GM12873 (cell line): Measurements from ENCODE around the gene LDAF1.

ENCODE experiments used
- TF ChIP-seq, protein P1 (sequence below): IDR thresholded peaks from 2 replicates; pipeline ENCODE4 v1.5.1; 2012; ENCODE audit warnings: low read depth, mild to moderate bottlenecking, moderate library complexity, low read length, control low read depth; ENCODE audit not compliant: insufficient read depth; ENCODE audit errors: missing control alignments

The LDAF1 gene

DNA sequence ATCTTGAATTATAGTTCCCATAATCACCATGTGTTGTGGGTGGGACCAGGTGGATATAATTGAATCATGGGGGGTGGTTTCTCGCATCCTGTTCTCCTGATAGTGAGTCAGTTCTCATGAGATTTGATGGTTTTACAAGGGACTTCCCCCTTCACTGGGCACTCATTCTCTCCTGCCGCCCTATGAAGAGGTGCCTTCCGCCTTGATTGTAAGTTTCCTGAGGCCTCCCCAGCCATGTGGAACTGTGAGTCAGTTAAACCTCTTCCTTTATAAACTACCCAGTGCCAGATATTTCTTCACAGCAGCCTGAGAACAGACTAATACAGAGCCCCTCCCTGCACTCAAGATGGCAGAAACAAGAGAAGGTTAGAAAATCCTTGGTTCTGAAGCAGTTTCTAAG is 26.4 kb downstream of the LDAF1 start:
- TF ChIP-seq, protein P1, sequence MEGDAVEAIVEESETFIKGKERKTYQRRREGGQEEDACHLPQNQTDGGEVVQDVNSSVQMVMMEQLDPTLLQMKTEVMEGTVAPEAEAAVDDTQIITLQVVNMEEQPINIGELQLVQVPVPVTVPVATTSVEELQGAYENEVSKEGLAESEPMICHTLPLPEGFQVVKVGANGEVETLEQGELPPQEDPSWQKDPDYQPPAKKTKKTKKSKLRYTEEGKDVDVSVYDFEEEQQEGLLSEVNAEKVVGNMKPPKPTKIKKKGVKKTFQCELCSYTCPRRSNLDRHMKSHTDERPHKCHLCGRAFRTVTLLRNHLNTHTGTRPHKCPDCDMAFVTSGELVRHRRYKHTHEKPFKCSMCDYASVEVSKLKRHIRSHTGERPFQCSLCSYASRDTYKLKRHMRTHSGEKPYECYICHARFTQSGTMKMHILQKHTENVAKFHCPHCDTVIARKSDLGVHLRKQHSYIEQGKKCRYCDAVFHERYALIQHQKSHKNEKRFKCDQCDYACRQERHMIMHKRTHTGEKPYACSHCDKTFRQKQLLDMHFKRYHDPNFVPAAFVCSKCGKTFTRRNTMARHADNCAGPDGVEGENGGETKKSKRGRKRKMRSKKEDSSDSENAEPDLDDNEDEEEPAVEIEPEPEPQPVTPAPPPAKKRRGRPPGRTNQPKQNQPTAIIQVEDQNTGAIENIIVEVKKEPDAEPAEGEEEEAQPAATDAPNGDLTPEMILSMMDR, result no peak

DNA sequence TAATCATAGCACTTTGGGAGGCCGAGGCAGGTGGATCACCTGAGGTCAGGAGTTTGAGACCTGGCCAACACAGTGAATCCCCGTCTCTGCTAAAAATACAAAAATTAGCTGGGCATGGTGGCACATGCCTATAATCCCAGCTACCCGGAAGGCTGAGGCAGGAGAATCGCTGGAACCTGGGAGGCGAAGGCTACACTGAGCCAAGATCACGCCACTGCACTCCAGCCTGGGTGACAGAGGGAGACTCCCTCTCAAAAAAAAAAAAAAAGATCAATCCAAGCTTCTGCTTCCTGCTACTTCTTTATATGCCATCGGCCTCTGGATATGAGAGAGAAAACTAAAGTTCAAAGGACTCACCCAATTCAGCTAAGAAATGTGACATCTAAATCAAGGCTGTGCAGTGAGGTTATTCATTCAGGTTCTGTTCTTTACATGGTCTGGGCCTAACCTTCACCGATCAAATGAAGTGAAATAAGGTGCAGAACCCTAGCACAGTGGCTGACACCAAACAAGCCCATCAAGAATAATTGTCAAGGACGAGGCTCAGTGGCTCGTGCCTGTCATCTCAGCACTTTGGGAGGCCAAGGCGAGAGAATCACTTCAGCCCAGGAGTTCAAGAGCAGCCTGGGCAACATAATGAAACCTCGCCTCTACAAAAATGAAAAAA is 27.3 kb downstream of the LDAF1 start:
- TF ChIP-seq, protein P1, result no peak

DNA sequence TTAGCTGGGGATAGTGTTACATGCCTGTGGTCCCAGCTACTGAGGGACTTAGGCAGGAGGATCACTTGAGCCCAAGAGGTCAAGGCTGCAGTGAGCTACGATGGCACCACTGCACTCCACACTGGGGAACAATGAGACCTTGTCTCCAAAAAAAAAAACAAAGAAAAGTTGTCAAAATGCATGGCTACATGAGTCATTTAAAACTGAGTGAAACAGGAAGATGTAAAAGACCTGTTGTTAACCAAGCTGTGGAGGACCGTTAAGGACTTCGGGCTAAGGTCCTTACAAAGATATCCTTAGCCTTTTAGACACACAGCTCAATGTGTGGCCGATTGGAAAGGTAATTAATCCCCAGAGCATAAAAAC is 27.8 kb downstream of the LDAF1 start:
- TF ChIP-seq, protein P1, result no peak

DNA sequence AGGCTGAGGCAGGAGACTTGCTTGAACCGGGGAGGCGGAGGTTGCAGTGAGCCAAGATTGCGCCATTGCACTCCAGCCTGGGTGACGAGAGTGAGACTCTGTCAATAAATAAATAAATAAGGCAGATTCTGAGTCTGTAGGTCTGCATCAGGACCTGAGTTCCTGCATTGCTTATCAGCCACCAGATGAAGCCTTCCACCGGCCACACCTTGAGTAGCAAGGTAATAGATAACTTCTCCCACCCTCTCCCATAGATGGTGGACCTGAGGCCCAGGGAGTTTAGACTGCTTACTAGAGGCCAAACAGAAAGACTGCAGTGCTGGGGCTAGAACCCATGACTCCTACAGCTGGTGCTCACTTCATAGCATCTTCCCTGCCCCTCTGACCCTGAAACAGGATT is 30.8 kb downstream of the LDAF1 start:
- TF ChIP-seq, protein P1, result no peak

DNA sequence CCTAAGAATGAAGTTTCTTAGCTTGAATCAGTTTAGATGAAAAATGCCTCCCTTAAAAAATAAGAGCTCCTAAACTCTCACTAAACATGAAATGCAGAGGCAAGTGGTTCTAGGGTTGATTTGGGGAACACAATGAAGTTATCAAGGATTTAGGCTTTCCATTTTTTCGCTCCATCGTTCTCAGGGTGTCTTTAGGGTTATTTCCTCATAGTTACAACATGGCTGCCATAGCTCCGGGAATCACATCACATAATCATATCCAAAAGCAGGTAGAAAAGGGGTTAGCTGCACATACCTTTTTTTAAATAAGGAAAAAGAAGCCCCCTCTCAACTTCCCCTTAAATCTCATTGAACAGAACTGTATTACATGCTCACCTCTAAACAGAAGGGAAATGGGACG is 31.5 kb downstream of the LDAF1 start:
- TF ChIP-seq, protein P1, result no peak

DNA sequence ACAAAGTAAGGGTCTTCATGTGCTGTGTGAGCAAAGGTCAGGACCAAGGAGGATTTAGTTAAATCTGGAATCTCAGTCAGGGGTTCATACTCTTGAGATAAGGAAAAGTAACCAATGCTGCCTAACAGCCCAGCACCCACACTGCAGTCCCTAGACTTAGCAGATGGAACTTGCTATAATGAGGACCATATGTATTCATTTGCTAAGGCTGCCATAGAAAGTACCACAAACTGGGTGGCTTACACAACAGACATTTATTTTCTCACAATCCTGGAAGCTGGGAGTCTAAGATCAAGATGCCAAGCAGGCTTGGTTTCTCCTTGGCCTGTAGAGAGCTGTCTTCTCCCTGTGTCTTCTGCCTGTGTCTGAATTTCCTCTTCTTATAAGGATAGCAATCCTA is 32.1 kb downstream of the LDAF1 start:
- TF ChIP-seq, protein P1, result no peak

DNA sequence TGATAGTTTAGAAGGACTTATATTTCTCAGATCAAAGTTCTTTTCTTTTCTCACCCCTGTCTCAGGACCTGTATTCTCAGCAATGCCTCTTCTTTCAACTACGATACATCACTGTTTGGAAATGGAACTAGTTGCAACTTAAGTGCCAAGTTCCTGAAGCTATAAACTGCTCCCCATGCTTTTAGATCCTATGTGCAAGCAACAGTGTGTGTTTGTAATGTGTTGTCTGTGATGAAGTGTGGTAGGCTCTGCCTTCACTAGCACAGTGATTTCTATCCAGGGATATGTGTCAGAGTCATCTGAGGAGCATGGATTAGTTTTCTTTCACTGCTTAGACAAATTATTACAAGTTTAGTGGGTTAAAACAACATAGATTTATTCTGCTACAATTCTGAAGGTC is 34.5 kb downstream of the LDAF1 start:
- TF ChIP-seq, protein P1, result no peak
